ENCODE measurements around the gene CHN2.

Gene CHN2

GRCh38 chr7:29458933-29459332 is 264.4 kb downstream of the CHN2 start:
- DNase-seq (ENCODE audit: low read depth in 1 of 2, low spot score in 1 of 2) = no peak

GRCh38 chr7:29459589-29459988 is 265.0 kb downstream of the CHN2 start:
- DNase-seq (ENCODE audit: low read depth in 1 of 2, low spot score in 1 of 2) = no peak

GRCh38 chr7:29461996-29462395 is 267.4 kb downstream of the CHN2 start:
- no peak for DNase-seq (ENCODE audit: low read depth in 1 of 2, low spot score in 1 of 2)

- DNase-seq (ENCODE audit: low read depth in 1 of 2, low spot score in 1 of 2) = no peak
Observed at GRCh38 chr7:29463504-29464158, 269.1 kb downstream of the CHN2 start.

- DNase-seq (ENCODE audit: low read depth in 1 of 2, low spot score in 1 of 2) = no peak
Observed at GRCh38 chr7:29464753-29465152, 270.2 kb downstream of the CHN2 start.

- no peak for DNase-seq (ENCODE audit: low read depth in 1 of 2, low spot score in 1 of 2)
Observed at GRCh38 chr7:29467193-29467926, 272.8 kb downstream of the CHN2 start.

- no peak for DNase-seq (ENCODE audit: low read depth in 1 of 2, low spot score in 1 of 2)
Observed at GRCh38 chr7:29468196-29468595, 273.6 kb downstream of the CHN2 start.

- no peak for DNase-seq (ENCODE audit: low read depth in 1 of 2, low spot score in 1 of 2)
Observed at GRCh38 chr7:29469281-29469680, 274.7 kb downstream of the CHN2 start.

- no peak for DNase-seq (ENCODE audit: low read depth in 1 of 2, low spot score in 1 of 2)
Observed at GRCh38 chr7:29469976-29470557, 275.5 kb downstream of the CHN2 start.

GRCh38 chr7:29471444-29472138 is 277.0 kb downstream of the CHN2 start:
- DNase-seq (ENCODE audit: low read depth in 1 of 2, low spot score in 1 of 2) = no peak

GRCh38 chr7:29476916-29477315 is 282.3 kb downstream of the CHN2 start:
- no peak for DNase-seq (ENCODE audit: low read depth in 1 of 2, low spot score in 1 of 2)

- no peak for DNase-seq (ENCODE audit: low read depth in 1 of 2, low spot score in 1 of 2)
Observed at GRCh38 chr7:29478226-29478625, 283.7 kb downstream of the CHN2 start.

GRCh38 chr7:29478687-29479240 is 284.2 kb downstream of the CHN2 start:
- no peak for DNase-seq (ENCODE audit: low read depth in 1 of 2, low spot score in 1 of 2)

- no peak for DNase-seq (ENCODE audit: low read depth in 1 of 2, low spot score in 1 of 2)
Observed at GRCh38 chr7:29479301-29480200, 285.0 kb downstream of the CHN2 start.

GRCh38 chr7:29480451-29480850 is 285.9 kb downstream of the CHN2 start:
- DNase-seq (ENCODE audit: low read depth in 1 of 2, low spot score in 1 of 2) = no peak

GRCh38 chr7:29480934-29481651 is 286.5 kb downstream of the CHN2 start:
- no peak for DNase-seq (ENCODE audit: low read depth in 1 of 2, low spot score in 1 of 2)

GRCh38 chr7:29482056-29482455 is 287.5 kb downstream of the CHN2 start:
- no peak for DNase-seq (ENCODE audit: low read depth in 1 of 2, low spot score in 1 of 2)

GRCh38 chr7:29483219-29484104 is 288.9 kb downstream of the CHN2 start:
- no peak for DNase-seq (ENCODE audit: low read depth in 1 of 2, low spot score in 1 of 2)

- no peak for DNase-seq (ENCODE audit: low read depth in 1 of 2, low spot score in 1 of 2)
Observed at GRCh38 chr7:29484280-29484679, 289.7 kb downstream of the CHN2 start.

All from stimulated activated CD4-positive, alpha-beta T cell treated with anti-CD3 and anti-CD28 coated beads, Interleukin-15, amount 100 ng/mL, for 1 hour (primary cell).